GM21529 (cell line): Measurements from ENCODE around the gene NDUFA3.
"Not testable (repeated sequence)": the region's sequence is repeated elsewhere in the genome, so short reads cannot be mapped to it uniquely, and the experiment has no call there.

Source experiments
- ATAC-seq: cut with Tn5 transposase; IDR thresholded peaks from one replicate; pipeline ENCODE4 v1.9.1; 2021; ENCODE audit not compliant: unreplicated experiment

The NDUFA3 gene

GRCh38 chr19:54102421-54103169, at the start of gene NDUFA3:
TSS of gene NDUFA3 (plus strand) at chr19:54102855. CDS start at chr19:54102879, 24 bp downstream.
- ATAC-seq, result peak; percentile 92

GRCh38 chr19:54062643-54063042, 40.0 kb upstream of the NDUFA3 start:
- ATAC-seq, result no peak

DNA sequence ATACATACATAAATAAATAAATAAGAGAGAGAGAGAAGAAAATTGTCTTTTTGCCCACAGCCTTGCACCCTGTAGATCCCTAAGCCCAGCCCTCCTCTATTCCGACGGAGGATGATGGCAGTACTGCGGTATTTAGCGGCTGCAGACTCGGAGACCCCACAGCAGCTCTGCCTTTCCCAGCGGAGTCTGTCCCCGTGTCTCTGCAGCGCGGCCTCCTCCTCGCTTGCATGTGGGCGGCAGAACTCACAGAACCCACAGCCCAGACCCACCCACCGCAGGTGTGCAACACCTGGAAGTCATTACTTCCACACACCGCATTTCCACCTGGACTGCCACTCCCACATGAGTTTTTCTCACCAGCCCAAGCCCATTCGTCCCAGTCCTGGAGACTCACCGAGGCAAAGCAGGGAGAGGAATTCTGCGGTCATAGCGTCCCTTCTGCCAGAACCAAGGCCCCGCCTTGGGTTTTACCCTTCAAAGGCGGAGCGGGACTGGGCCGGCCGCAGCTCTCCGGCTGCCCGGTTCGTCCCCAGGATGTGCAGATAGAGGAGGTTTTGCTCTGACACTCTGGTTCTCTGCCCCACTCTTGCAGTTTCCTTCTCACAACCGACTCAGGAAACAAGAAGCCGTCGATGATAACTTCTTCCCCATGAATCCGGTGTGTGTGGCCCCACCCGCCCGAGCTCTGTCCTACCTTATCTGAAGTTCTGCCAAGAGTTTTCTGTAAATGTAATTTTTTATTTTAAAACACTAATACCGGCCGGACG, 39.1 kb upstream of the NDUFA3 start, which contains the start of gene VSTM1:
Gene VSTM1, minus strand, starts transcription at position 548 of the 767 bp plus-strand sequence. Its CDS starts 120 bp downstream, at position 428.
- no peak for ATAC-seq

DNA sequence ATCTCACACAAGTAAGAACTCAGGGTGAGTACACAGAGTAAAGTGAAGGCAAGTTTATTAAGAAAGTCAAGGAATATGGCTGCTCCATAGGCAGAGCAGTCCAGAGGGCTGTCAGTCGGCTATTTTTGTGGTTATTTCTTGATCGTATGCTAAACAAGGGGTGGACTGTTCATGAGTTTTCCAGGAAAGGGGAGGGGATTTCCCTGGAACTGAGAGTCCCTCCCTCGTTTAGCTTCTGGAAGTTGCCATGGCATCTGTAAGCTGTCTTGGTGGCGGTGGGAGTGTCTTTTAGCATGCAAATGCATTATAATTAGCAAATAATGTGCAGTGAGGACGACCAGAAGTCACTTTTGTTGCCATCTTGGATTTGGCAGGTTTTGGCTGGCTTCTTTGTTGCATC, 33.2 kb upstream of the NDUFA3 start:
- no peak for ATAC-seq

DNA sequence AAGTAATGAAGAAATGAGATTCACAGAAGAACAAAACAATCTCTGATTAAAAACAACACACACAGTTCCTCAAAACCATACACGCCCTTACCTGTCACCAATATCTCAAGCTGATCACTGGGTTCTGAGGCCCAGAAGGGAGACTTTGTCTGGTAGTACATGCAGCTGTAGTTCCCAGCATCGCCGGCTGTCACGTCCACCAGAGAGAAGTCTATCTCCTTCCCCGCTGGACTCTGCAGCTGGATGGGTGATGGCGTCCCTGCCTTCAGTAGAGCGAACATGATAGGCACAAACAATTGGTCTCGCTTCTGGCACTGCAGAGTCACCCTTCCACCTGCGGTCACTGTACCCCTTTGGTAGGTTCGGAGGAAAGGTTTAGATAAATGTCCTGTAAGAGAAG, 28.8 kb upstream of the NDUFA3 start:
- ATAC-seq, result no peak

DNA sequence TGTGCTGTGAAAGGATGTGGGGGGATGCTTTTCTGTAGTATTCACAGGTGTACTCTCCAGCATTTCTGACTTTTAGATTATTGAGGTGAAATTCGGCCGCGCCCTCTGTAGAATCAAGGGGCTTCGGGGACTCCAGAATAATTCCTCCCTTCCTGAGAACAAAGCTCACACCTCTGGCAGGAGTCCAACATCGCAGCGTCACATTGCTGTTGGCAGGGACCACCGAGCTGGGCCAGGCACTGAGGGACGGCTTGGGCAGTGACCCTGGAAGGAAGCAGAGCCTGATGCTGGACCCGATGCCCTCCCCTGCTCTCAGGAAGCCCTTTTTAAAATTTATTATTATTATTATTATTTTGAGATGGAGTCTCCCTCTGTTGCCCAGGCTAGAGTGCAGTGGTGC, 27.8 kb upstream of the NDUFA3 start:
- no peak for ATAC-seq

GRCh38 chr19:54077334-54077733, 25.3 kb upstream of the NDUFA3 start:
- ATAC-seq, result no peak

GRCh38 chr19:54081032-54081431, 21.6 kb upstream of the NDUFA3 start, which contains the start of gene TARM1:
TSS of gene TARM1 (minus strand) at chr19:54081365. CDS start at chr19:54081340, 25 bp downstream.
- no peak for ATAC-seq

DNA sequence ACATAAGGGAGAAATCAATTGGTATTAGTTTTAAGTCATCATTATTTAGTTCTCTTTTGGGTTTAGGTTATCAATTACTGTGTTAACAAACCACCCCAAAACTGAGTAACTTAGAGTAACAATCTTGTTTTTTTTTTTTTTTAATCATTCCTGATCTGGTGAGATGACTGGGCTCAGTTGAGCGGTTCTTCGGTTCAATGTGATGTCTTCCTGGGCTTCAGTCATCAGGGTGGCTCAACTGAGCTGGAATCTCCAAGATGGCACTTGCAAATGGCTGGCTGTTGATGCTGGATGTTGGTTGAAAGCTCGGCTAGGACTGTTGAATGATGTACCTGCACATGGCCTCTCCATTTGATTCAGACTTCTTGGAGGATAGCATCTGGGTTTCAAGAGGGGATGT, 18.2 kb upstream of the NDUFA3 start:
- ATAC-seq, result no peak

DNA sequence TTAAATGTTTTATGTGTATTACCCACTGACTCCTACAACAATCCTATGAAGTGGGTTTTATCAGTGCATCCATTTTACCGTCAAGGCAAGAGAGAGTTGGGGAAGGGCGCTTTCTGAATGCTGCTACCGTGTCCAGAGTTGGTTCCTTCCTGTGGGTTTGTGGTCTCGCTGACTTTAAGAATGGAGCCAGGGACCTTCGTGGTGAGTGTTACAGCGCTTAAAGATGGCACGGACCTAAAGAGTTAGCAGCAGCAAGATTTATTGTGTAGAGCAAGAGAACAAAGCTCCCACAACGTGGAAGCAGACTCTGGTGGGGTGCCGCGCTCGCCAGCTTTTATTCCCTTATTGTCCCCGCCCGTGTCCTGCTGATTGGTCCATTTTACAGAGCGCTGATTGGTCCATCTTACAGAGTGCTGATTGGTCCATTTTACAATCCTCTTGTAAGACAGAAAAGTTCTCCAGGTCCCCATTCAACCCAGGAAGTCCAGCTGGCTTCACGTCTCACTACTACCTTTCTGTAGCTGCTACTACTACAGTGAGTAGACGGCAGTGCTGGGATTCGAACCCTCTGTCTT, 8.1 kb upstream of the NDUFA3 start:
- no peak for ATAC-seq

GRCh38 chr19:54095136-54095858, 7.4 kb upstream of the NDUFA3 start:
- ATAC-seq, result no peak

GRCh38 chr19:54095859-54096616, 6.6 kb upstream of the NDUFA3 start:
- ATAC-seq, result not testable (repeated sequence)

GRCh38 chr19:54096617-54097106, 6.0 kb upstream of the NDUFA3 start:
- no peak for ATAC-seq

DNA sequence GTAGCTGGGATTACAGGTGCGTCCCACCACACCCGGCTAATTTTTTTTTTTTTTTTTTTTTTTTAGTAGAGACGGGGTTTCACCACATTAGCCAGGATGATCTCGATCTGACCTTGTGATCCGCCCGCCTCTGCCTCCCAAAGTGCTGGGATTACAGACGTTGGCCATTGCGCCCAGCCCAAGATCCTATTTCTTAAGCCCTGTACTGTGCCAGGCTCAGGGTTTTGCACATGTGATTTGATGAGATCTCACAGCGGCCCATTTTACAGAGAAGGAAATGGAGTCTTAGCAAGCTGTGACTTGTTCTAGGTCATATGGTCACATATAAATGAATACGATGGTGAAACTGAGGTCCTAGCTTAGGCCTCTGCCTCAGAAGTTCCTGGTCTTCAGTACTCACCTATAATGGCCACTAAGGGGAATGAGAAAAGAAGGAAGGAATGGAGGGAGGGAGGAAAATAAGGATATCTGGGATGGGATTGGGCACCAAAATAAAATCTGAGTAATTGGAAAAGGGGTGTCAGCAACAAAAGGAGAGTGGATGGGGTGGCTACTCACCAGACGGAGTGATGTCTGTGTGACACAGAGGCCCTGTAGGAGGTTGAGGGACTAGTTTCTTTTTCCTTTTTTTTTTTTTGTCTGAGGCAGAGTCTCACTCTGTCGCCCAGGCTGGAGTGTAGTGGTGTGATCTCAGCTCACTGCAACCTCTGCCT, 3.3 kb upstream of the NDUFA3 start:
- ATAC-seq, result no peak

- ATAC-seq, result not testable (repeated sequence)
These were observed 2.8 kb upstream of the NDUFA3 start for GRCh38 chr19:54099903-54100255.

- ATAC-seq, result no peak
These were observed 2.1 kb upstream of the NDUFA3 start, which contains the start of gene OSCAR for GRCh38 chr19:54100561-54100960. TSS of gene OSCAR (minus strand) at chr19:54100803. CDS start at chr19:54100792, 11 bp downstream.

GRCh38 chr19:54104998-54105715, 2.5 kb downstream of the NDUFA3 start:
- no peak for ATAC-seq

- no peak for ATAC-seq
These were observed 3.1 kb downstream of the NDUFA3 start for GRCh38 chr19:54105796-54106195.

GRCh38 chr19:54106716-54107115, 4.1 kb downstream of the NDUFA3 start:
- ATAC-seq, result no peak
